ENCODE measurements around the gene TOX2.
A peak's percentile ranks its signal among the peaks of the same experiment; 100 is the strongest.

TOX2 gene

GRCh38 chr20:43915211-43916072 is 790 bp downstream of the TOX2 start:
- peak in 1 of 56 donors; percentile 34 for DNase-seq

GRCh38 chr20:43916073-43916880 is 1.6 kb downstream of the TOX2 start:
- DNase-seq = peak in 4 of 56 donors; percentile 10 to 47 (median 18)

GRCh38 chr20:43916881-43917371 is 2.3 kb downstream of the TOX2 start:
- DNase-seq = no peak

GRCh38 chr20:43917380-43917779 is 2.7 kb downstream of the TOX2 start:
- DNase-seq = no peak

GRCh38 chr20:43919686-43920403 is 5.2 kb downstream of the TOX2 start:
- DNase-seq = no peak

- DNase-seq = no peak
Observed at GRCh38 chr20:43920797-43921196, 6.1 kb downstream of the TOX2 start.

GRCh38 chr20:43921227-43921780 is 6.7 kb downstream of the TOX2 start:
- DNase-seq = no peak

- DNase-seq = no peak
Observed at GRCh38 chr20:43922614-43923013, 8.0 kb downstream of the TOX2 start.

- DNase-seq = no peak
Observed at GRCh38 chr20:43923322-43923721, 8.7 kb downstream of the TOX2 start.

GRCh38 chr20:43923917-43924316 is 9.3 kb downstream of the TOX2 start:
- no peak for DNase-seq

GRCh38 chr20:43925215-43925614 is 10.6 kb downstream of the TOX2 start:
- DNase-seq = no peak

GRCh38 chr20:43925801-43926200 is 11.1 kb downstream of the TOX2 start:
- peak in 3 of 56 donors; percentile 12 to 26 (median 23) for DNase-seq

- peak in 5 of 56 donors; percentile 3 to 40 (median 15) for DNase-seq
Observed at GRCh38 chr20:43926287-43927050, 11.8 kb downstream of the TOX2 start.

- no peak for DNase-seq
Observed at GRCh38 chr20:43931976-43932375, 17.3 kb downstream of the TOX2 start.

GRCh38 chr20:43934833-43935232 is 20.2 kb downstream of the TOX2 start:
- no peak for DNase-seq

GRCh38 chr20:43936104-43936770 is 21.6 kb downstream of the TOX2 start:
- peak in 6 of 56 donors; percentile 2 to 29 (median 14) for DNase-seq

GRCh38 chr20:43936805-43937204 is 22.2 kb downstream of the TOX2 start:
- DNase-seq = peak in 1 of 56 donors; percentile 12

GRCh38 chr20:43937591-43937990 is 22.9 kb downstream of the TOX2 start:
- DNase-seq = no peak

- DNase-seq = no peak
Observed at GRCh38 chr20:43938017-43938655, 23.5 kb downstream of the TOX2 start.

Measured in nucleus accumbens (tissue), 56 donors.